Measurements from ENCODE around the gene DNAH11. TPM values are rescaled to one million over a fixed set of nuclear protein-coding genes. Genes with fewer than 3 reads are reported as not detected.

The DNAH11 gene
- total and polyA plus RNA-seq, 2 of the 8 experiments (the other 6 are each of a cell fraction or from before 2014, with no cell fraction given) = 1.8 to 4.9 TPM

GRCh38 chr7:21923658-21924057 lies 380.8 kb downstream of the DNAH11 start (continued):
- no peak for TF ChIP-seq RBBP5 (IDR thresholded peaks at IDR 0.05; ENCODE audit: borderline replicate concordance, low read depth, low read length)
- no peak for TF ChIP-seq JUN (IDR thresholded peaks at IDR 0.05; ENCODE audit: low read depth, low read length)
